Measurements from ENCODE around the gene P2RX2.

DNA sequence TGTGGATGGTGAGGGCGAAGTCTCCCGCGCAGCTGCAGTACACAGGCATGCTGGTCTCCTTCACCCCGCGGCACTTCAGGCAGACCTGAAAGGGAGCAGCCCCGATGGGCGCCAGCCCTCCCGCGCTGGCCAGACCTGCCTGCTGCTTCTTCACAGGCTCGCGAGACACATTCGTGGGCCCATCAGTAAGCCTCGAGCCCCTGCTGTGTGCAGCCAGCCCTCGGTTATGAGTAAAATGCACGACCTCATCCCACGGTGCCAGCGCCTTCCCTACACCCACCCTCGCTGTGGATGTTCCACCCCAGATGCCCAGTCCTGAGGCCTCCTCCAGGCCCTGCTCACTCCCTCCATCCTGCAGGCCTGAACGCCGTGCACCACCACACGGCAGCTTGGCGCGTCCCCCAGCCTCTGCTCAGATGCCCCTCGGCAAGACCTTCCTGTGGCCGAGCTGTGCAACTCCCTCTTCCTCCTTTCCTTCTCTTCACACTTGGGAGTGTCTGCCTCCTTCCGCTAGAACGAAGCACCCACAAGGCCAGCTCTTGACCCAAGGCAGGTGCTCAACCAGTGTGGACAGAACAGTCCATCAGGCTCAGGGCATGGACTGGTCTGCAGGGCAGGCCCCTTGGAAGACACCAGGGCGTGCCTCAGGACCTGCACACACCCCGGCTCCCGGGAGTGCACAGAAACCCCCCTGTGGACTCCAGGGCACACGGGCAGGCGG is 6.5 kb downstream of the P2RX2 start:
- TF ChIP-seq EZH2phosphoT487 (IDR thresholded peaks at IDR 0.05) (no peak), CTCF (IDR thresholded peaks at IDR 0.05) (no peak), EZH2 (IDR thresholded peaks at IDR 0.05) (no peak)

All from neural progenitor cell (in vitro differentiated cells).